DMS 273 (cell line): ENCODE data around the gene CERS6.
A peak's percentile ranks its signal among the peaks of the same experiment; 100 is the strongest.

Experiments used
- DNase-seq: peaks from one replicate; lab custom pipeline; 2025; ENCODE audit not compliant: unreplicated experiment; lab: John Stamatoyannopoulos, UW

The CERS6 gene

DNA sequence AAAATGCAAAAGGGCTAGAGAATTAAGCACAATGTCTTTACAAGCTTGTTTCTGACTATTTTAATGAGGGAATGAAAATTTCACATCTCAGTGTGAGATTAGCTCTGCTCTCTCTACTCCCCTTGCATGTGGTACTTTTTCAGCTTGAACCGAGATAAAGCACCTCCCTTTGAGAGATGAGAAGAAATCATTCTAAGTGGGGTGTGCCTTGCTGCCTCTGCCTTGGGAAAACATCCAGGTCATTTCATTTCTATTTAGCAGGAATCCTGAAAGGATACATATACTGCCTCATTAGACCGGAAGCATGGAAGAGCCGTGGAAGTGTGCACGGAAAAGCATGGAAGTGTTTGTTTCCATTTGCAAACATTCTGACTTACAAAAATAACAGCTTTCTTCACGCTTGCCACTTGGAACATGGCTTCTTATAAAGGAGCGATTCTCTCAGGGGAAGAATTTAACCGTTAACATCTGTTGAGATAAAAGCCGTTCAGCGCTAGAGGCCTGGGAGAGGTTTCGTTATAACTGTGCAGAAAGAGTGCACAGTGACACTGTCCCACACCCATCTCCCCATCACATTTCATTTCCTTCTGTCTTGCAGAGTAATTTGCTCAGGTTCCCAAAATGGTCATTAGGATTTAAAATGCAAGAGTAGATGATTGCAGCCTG is 363.1 kb downstream of the CERS6 start:
- peak; percentile 17 for DNase-seq

- no peak for DNase-seq
Observed at GRCh38 chr2:168819829-168820489, 363.9 kb downstream of the CERS6 start.

DNA sequence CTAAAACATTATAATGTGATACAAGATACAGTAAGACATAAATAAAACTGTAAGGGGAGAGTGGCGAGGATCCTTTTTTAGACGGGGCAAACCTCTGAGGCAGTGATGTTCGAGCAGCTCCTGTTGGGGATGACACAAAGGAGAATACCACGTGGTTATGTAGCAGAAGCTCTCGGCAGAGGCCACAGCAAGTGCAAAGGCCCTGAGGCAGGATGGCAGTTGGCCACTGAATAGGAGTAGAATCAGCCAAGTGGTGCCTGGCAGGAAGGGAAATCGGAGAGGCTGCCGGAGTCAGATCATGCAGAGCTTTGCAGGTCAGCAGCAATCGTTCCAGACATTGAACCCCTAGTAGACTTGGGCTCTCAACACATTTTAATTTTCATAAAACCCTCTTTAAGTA is 365.5 kb downstream of the CERS6 start:
- DNase-seq = no peak

- no peak for DNase-seq
Observed at GRCh38 chr2:168821992-168822391, 365.9 kb downstream of the CERS6 start.
